TTC549 (cell line): ENCODE data around the gene DHX58.

Source experiments
- FAIRE-seq: peaks from 2 replicates; lab custom pipeline; 2012; peaks lifted over from hg19 to GRCh38; lab: Jason Lieb, UNC

The DHX58 gene

DNA sequence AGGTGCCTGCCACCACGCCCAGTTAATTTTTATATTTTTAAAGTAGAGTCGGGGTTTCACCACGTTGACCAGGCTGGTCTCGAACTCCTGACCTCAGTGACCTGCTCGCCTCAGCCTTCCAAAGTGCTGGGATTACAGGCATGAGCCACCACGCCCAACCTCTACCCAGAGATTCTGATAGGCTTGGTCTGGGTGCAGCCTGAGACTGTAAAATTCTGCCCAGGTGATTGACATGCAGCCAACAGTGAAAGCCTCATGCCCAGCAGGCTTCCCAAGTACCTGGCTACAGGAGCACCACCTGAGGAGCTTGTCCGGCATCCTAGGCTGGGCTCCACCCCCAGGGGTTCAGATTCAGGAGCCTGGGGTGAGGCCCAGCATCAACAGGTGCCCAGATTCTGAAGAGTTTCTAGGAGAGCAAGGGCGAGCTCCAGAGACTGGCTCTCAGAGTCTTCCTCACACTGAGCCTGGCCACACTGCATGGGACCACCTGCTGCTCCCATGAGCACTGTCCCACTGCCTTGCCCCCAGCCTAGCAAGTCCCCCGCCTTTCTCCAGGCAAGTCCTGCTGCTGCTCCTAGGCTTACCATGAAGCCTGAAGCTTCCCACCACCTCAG is 30.9 kb downstream of the DHX58 start:
- no peak for FAIRE-seq

DNA sequence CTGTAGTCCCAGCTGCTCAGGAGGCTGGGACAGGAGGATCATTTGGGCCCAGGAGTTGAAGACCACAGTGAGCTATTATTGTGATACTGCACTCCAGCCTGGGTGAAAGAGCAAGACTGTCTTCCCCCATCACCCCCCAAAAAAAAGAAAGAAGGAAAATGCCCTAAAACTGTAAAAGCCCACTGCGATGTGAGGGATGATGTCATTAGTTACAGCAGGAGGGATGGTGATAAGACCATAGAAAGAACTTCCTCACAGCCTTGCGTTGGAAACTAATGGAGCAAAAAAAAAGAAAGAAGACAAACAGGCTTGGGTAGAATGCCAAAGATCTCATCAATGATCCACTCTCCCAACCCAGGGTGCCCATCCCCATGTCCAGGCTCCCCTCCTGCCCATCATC is 33.0 kb downstream of the DHX58 start:
- FAIRE-seq: no peak

DNA sequence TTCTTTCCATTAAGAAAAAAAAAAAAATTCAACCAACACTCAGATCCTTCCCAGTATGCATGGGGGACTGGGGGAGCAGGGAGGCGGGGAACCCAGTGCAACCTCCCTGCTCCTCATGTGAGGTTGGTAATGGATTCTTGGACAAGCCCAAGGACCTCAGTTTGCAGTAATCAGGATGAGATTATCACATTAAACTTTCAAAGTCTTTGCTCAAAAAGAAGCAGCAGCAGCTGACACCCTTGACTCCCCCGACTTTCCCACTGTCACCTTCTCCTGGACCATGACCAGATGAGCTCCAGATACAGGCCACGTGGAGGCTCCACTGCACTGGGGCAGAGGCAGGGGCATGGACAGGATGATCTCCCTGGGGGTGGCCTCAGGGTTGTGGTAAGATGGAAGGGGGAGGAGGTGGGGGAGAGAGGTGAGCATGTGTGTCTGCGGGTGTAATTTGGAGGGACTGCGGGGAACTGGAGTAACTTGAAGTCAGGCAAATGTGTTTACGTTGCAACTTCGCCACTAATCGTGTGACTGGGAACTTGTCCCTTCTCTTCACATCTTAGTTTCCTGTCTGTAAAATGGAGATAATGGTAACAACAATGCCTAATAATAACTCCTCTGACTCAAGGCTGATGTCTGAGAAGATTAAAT is 34.0 kb downstream of the DHX58 start:
- FAIRE-seq: no peak

DNA sequence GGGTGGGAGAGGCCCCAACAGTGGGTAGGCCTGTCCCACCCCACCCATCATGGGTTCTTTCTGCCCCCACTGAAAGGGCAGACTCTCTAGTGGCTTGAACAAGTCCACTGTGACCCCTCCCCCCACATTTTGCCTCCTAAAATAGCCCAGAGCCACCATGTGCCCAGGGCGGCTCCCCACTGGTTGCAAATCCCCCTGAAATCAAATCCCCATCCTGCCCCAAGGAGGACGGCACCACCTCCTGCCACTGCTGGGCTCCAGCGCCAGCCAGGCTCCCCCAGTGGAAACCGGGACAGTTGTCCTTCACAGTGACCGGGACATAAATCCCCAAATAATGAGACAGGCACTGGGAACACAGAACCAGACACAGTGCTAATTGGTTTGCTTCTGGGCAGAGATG is 34.8 kb downstream of the DHX58 start:
- FAIRE-seq: no peak

DNA sequence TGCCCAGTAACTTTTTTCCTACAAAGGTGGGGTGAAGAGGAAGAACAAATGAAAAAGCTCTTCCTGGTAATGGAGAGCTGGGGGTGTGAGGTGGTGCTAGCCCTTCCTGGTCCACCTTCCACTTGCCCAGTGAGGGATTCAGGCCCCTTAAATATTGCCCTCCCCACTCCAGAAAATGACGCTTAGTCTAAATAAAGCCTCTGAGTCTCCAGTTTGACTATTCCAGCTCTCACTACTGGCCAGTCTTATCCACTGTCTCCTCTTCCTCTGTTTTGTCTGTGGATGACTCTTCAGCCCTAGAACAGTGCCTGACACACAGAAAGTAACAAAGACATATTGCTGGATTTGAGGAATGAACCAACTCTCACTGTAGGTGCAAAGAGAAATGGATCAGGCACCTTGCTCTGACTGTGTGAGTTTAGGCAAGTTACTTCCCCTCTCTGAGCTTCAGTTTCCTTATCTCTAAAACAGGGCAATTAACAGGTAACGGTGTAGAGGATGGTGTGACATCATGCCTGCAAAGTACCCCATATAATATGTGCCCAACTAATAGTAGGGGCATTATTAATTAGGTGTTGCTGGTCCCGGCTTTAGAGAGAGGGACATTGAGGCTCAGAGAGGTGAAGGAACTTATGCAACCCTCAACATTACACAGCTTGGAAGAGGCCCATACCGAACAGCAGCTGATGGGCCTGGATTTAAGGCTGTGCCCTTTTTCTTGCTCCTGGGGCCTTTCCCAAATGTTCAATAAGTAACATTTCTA is 35.5 kb downstream of the DHX58 start:
- no peak for FAIRE-seq

DNA sequence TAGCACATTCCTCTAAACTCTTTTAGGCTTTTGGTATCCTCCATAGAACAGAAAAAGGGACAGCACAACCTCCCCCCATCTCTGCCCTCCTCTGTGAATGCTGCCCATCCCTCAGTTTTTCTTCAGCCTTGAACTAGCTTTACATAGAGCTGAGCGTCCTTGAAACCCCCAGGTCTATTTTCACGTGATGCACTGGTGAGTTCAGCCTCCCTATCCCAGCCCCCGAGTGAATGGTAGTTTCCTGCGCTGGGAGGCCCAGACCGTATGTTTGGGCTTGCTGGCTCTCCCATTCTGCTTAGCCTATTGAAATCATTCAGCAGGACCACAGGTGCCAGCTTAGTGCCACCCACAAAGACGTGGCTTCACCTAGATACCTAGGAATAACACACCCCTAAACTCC is 36.7 kb downstream of the DHX58 start:
- no peak for FAIRE-seq

DNA sequence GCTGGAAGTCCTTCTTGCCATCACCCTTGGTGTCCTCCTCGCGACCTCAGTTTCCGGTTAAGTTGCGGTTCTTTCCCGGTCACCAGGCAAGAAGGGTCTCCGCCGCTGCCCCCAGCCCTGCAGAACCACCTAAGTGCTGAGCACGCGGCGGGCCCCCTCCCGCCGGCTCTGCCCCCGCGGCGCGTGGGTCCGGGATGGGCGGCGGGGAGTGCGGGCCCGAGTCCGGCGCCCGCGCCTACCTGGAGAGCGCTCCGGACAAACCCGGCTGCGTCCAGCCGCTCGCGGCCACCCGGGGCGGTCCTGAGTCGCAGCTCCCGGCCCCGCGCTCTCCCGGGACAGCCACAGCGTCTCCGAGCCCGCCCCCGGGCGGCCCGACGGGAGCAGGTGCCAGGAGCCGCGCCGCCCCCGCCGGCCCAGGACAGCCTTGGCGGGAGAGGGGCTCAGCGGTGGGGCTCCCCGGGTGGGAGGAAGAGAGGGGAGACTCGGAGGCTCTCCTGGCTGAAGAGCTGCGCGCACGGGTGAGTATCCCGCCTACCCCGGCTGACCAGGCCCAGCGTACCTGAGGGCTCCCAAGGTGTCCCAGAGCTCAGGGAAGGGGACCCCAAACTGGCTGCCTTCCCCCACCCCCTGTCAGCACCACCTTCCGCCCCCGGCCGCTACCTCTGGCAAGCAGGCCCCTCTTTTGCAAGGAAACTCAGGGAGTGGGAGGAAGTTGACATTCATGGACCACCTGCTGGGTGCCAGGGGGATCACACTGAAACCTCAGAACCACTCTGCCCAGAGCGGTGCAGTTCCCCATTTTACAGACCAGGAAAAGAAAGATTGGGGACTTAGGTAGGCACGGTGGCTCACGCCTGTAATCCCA is 40.0 kb downstream of the DHX58 start:
- FAIRE-seq: no peak

- FAIRE-seq: no peak
Observed at GRCh38 chr17:42071810-42072209, 40.7 kb downstream of the DHX58 start.

DNA sequence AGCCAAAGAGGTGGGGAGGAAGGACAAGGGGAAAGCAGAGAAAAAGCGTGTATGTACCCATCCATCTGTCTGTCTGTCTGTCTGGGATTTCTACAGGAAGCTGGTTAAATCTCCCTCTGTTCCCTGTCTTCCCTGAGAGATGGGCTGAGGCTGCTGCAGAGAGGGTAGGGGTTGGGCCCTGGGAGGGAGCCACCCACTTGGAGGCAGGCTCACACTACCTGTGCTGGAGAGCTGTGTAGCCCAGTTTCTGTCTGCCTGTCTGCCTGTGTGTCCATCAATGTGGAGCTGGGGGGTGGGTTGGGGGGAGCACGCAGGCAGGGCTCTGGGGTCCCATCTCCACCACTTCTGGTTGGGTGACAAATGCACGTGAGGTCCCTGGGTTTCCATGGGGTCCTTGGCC is 43.5 kb downstream of the DHX58 start:
- FAIRE-seq: no peak

GRCh38 chr17:42067371-42068091 is 45.0 kb downstream of the DHX58 start:
- FAIRE-seq: no peak

DNA sequence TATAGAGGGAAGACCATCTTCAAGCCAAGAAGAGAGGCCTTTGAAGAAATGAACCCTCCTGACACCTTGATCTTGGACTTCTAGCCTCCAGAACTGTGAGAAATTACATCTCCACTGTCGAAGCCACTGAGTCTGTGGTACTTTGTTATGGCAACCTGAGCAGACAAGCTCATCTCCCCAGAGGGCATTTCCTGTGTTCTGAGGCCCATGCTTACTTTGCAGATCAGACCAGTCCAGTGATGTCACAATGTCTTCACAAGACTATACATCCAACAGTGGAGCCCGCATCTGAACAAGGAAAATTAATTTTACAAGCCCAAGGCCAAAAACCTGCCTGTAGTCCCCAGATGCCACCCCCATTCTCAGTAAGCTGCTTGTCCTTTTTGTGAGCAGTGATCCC is 47.3 kb downstream of the DHX58 start:
- FAIRE-seq: no peak

GRCh38 chr17:42062681-42063080 is 49.8 kb downstream of the DHX58 start:
- no peak for FAIRE-seq

GRCh38 chr17:42061646-42062487 is 50.6 kb downstream of the DHX58 start:
- FAIRE-seq: no peak

DNA sequence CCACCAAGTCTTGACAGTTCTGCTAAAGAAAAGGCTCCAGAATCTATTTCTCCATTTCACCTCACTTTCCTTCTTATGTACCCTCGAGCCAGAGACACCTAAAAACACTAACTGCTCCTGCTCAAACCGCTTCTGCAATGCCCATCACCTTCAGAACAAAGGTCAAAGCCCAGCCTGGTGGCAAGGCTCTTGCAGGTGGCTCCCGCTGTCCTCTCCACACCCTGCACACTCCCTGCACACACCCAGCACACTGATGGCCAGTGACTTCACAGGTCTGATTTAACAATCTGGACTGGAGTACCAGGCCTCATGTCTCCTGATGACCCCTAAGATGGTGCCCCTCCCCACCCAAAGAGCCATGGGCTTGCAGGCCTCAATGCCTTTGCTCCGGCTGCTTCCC is 52.3 kb downstream of the DHX58 start:
- no peak for FAIRE-seq

GRCh38 chr17:42059815-42060214 is 52.7 kb downstream of the DHX58 start:
- no peak for FAIRE-seq

GRCh38 chr17:42058063-42058462 is 54.5 kb downstream of the DHX58 start:
- no peak for FAIRE-seq

GRCh38 chr17:42056635-42057034 is 55.9 kb downstream of the DHX58 start:
- FAIRE-seq: no peak

DNA sequence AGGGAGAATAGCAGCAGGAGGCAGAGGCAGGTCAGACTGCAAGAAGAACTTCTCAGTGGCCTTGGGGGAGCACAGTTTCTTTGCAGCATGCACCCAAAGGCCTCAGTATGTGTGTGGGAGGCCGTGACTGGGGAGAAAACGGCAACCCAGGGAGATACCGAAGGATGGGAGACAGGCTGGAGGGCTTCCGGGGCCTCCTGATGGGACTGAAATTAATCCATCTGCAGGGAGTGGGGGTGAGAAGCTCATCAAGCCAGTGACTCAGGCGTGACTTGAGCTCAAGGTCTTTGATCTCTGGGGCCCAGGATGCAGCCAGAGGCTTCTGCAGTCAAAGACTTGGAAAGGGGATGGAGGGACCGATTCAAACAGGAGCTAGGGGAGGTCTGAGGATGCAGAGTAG is 57.0 kb downstream of the DHX58 start:
- no peak for FAIRE-seq

DNA sequence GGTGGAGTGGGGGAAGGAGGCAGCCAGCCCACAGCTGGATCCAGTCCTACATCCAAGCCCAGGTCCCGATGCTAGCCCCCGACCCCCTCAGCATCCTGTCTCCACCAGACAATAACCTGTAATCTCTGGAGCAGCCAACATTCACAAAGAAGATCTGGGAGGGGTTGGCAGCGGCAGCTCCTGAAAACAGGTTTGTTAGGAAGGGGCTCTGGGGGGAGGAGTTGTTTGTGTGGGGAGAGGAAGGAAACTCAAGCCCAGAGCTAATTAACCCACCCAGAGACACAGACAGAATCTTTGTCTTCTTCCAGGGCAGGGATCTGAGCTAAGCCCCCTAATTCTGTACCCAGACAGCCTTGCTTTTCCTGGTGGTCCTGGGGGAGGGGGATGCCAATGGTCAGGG is 57.5 kb downstream of the DHX58 start:
- FAIRE-seq: no peak

- FAIRE-seq: no peak
Observed at GRCh38 chr17:42053731-42054500, 58.6 kb downstream of the DHX58 start.
